ENCODE results near the gene VOPP1. TPM values are rescaled to one million over a fixed set of nuclear protein-coding genes. Genes with fewer than 3 reads are reported as not detected.

The VOPP1 gene
- total RNA-seq, 1 experiment from 2014 or later: 63.9 TPM

DNA sequence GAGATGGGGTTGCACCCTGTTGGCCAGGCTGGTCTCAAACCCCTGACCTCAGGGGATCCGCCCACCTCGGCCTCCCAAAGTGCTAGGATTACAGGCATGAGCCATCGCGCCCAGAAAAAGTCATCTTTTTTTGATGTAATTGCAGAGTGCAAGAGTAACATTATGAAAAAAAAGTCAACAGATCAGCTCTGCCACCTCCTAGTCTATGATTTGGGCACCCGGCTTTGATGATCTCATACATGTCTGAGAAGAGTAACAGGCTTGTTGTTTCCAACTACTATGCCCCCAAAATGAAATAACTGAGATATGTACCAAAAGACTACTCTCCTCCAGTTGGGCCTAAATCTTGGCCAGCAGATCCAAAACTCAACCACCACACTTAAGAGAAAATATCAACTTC, 40.8 kb downstream of the VOPP1 start (continued):
- TF ChIP-seq ZBTB21 (CRISPR knock-in tag; IDR thresholded peaks at IDR 0.05; ENCODE audit: borderline replicate concordance) (no peak), ZNF138 (CRISPR knock-in tag; conservative IDR thresholded peaks at IDR 0.05) (no peak)
- TF ChIP-seq, protein P1, sequence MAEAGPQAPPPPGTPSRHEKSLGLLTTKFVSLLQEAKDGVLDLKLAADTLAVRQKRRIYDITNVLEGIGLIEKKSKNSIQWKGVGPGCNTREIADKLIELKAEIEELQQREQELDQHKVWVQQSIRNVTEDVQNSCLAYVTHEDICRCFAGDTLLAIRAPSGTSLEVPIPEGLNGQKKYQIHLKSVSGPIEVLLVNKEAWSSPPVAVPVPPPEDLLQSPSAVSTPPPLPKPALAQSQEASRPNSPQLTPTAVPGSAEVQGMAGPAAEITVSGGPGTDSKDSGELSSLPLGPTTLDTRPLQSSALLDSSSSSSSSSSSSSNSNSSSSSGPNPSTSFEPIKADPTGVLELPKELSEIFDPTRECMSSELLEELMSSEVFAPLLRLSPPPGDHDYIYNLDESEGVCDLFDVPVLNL (CRISPR knock-in tag; IDR thresholded peaks at IDR 0.05; ENCODE audit: borderline replicate concordance, low read depth): no peak

DNA sequence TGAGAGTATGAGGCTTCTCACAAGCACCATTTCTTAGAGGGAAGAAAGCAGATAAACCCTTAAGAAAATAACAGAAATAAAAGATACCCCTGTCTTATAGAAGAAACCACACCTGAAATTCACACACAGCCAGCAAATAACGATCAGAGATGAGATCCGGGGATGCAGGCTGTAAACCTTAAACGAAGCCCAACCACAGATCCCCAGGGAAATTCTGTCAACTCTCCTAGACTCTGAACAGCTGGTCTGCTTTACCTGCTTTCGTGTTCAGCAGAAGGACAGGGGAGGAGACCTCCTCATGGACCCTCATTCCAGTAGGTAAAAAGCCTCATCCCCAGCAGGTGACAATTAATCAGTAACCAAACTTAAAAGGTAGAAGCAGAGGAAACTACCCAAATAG, 45.0 kb downstream of the VOPP1 start:
- DNase-seq (ENCODE audit: low spot score) (no peak), ATAC-seq (0 out of 2 replicates have a peak, but pooled peaks have one; percentile 18)
- H3K4me1 Mint-ChIP-seq: peaks cover 59% of the 10 kb centered on the region
- ChIA-PET POLR2A (no interaction called here), CTCF (no interaction called here)
- no peak overlapping the region for H3K4me3 Mint-ChIP-seq
- no peaks in the 10 kb centered on the region for H3K27me3 Mint-ChIP-seq (ENCODE audit: low read depth)
- no peaks in the 10 kb centered on the region for H3K9me3 Mint-ChIP-seq
- no peaks in the 10 kb centered on the region for H3K36me3 Mint-ChIP-seq
- H3K27ac Mint-ChIP-seq: no peak overlapping the region
- TF ChIP-seq, protein P2, sequence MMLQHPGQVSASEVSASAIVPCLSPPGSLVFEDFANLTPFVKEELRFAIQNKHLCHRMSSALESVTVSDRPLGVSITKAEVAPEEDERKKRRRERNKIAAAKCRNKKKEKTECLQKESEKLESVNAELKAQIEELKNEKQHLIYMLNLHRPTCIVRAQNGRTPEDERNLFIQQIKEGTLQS (CRISPR knock-in tag; conservative IDR thresholded peaks at IDR 0.05): no peak
- TF ChIP-seq, protein P3, sequence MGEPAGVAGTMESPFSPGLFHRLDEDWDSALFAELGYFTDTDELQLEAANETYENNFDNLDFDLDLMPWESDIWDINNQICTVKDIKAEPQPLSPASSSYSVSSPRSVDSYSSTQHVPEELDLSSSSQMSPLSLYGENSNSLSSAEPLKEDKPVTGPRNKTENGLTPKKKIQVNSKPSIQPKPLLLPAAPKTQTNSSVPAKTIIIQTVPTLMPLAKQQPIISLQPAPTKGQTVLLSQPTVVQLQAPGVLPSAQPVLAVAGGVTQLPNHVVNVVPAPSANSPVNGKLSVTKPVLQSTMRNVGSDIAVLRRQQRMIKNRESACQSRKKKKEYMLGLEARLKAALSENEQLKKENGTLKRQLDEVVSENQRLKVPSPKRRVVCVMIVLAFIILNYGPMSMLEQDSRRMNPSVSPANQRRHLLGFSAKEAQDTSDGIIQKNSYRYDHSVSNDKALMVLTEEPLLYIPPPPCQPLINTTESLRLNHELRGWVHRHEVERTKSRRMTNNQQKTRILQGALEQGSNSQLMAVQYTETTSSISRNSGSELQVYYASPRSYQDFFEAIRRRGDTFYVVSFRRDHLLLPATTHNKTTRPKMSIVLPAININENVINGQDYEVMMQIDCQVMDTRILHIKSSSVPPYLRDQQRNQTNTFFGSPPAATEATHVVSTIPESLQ (CRISPR knock-in tag; IDR thresholded peaks at IDR 0.05): no peak

DNA sequence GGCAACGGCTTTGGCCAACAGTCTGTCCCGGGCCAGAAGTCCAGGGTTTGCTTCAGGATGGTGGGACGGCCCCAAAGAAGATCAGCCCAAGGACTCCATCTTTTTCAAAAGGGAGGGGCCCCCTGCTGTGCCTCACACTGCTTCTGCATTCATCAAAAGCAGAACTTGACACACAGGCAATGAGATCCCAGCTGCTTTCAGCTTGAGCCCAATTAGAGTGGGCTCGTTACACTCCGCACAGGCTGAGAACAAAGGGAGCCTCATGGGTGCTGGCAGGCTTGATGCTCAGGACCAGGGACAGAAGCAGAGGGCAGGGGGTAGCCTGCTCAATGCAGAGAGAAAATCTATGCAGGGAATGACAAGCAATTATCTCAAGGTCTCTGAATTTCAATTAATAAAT, 45.5 kb downstream of the VOPP1 start:
- ChIA-PET POLR2A (no interaction called here), CTCF (interaction anchor here (1.0 kb wide), 1 partner anchor 13 kb away, joined by 3 read pairs; no protein-coding TSS in a partner anchor)
- ATAC-seq (peak; percentile 88), DNase-seq (ENCODE audit: low spot score) (peak; percentile 38)
- H3K4me3 Mint-ChIP-seq: no peak overlapping the region
- TF ChIP-seq, protein P4, sequence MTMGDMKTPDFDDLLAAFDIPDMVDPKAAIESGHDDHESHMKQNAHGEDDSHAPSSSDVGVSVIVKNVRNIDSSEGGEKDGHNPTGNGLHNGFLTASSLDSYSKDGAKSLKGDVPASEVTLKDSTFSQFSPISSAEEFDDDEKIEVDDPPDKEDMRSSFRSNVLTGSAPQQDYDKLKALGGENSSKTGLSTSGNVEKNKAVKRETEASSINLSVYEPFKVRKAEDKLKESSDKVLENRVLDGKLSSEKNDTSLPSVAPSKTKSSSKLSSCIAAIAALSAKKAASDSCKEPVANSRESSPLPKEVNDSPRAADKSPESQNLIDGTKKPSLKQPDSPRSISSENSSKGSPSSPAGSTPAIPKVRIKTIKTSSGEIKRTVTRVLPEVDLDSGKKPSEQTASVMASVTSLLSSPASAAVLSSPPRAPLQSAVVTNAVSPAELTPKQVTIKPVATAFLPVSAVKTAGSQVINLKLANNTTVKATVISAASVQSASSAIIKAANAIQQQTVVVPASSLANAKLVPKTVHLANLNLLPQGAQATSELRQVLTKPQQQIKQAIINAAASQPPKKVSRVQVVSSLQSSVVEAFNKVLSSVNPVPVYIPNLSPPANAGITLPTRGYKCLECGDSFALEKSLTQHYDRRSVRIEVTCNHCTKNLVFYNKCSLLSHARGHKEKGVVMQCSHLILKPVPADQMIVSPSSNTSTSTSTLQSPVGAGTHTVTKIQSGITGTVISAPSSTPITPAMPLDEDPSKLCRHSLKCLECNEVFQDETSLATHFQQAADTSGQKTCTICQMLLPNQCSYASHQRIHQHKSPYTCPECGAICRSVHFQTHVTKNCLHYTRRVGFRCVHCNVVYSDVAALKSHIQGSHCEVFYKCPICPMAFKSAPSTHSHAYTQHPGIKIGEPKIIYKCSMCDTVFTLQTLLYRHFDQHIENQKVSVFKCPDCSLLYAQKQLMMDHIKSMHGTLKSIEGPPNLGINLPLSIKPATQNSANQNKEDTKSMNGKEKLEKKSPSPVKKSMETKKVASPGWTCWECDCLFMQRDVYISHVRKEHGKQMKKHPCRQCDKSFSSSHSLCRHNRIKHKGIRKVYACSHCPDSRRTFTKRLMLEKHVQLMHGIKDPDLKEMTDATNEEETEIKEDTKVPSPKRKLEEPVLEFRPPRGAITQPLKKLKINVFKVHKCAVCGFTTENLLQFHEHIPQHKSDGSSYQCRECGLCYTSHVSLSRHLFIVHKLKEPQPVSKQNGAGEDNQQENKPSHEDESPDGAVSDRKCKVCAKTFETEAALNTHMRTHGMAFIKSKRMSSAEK (CRISPR knock-in tag; IDR thresholded peaks at IDR 0.05; ENCODE audit: borderline replicate concordance): no peak
- 0 out of 2 replicates have a peak, but pooled peaks have one; percentile 13 for TF ChIP-seq ZNF423 (CRISPR knock-in tag; IDR thresholded peaks at IDR 0.05)
- no peak for TF ChIP-seq KAT7 (CRISPR knock-in tag; IDR thresholded peaks at IDR 0.05; ENCODE audit: borderline replicate concordance)
- peaks cover 60% of the 10 kb centered on the region for H3K4me1 Mint-ChIP-seq
- H3K27ac Mint-ChIP-seq: no peak overlapping the region
- no peaks in the 10 kb centered on the region for H3K27me3 Mint-ChIP-seq (ENCODE audit: low read depth)
- H3K9me3 Mint-ChIP-seq: no peaks in the 10 kb centered on the region
- no peaks in the 10 kb centered on the region for H3K36me3 Mint-ChIP-seq

DNA sequence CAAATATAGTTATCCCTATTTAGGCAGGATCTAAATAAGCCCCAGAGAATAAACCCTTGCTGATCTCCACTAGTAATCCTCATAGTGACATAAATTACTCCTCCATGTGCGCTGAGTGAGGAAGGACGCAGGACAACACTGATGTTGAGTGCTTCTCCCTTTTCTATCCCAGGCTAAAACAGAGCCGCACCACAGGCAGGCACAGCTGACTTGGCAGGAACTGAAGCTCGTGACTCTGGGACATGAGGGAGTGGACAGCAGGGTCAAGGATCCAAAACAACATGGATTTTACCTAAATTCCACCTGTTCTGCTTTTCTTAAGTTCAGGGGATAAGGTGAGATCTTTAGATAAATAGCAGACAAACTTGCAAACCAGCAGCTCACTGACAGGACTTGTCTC, 46.0 kb downstream of the VOPP1 start:
- no peaks in the 10 kb centered on the region for H3K9me3 Mint-ChIP-seq
- H3K27me3 Mint-ChIP-seq (ENCODE audit: low read depth): no peaks in the 10 kb centered on the region
- peaks cover 65% of the 10 kb centered on the region for H3K4me1 Mint-ChIP-seq
- no peak overlapping the region for H3K4me3 Mint-ChIP-seq
- DNase-seq (ENCODE audit: low spot score): no peak
- POLR2A ChIA-PET: no interaction called here
- CTCF ChIA-PET: interaction anchor here (1.0 kb wide), 1 partner anchor 13 kb away, joined by 3 read pairs; no protein-coding TSS in a partner anchor
- H3K27ac Mint-ChIP-seq: no peak overlapping the region
- ATAC-seq: no peak
- no peaks in the 10 kb centered on the region for H3K36me3 Mint-ChIP-seq
- TF ChIP-seq NFATC4 (CRISPR knock-in tag; IDR thresholded peaks at IDR 0.05) (no peak), NR1H2 (CRISPR knock-in tag; IDR thresholded peaks at IDR 0.05) (no peak), ETV6 (CRISPR knock-in tag; IDR thresholded peaks at IDR 0.05) (no peak), RORB (CRISPR knock-in tag; IDR thresholded peaks at IDR 0.05) (no peak)
- TF ChIP-seq, protein P5, sequence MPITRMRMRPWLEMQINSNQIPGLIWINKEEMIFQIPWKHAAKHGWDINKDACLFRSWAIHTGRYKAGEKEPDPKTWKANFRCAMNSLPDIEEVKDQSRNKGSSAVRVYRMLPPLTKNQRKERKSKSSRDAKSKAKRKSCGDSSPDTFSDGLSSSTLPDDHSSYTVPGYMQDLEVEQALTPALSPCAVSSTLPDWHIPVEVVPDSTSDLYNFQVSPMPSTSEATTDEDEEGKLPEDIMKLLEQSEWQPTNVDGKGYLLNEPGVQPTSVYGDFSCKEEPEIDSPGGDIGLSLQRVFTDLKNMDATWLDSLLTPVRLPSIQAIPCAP (CRISPR knock-in tag; IDR thresholded peaks at IDR 0.05): no peak
- TF ChIP-seq, protein P6, sequence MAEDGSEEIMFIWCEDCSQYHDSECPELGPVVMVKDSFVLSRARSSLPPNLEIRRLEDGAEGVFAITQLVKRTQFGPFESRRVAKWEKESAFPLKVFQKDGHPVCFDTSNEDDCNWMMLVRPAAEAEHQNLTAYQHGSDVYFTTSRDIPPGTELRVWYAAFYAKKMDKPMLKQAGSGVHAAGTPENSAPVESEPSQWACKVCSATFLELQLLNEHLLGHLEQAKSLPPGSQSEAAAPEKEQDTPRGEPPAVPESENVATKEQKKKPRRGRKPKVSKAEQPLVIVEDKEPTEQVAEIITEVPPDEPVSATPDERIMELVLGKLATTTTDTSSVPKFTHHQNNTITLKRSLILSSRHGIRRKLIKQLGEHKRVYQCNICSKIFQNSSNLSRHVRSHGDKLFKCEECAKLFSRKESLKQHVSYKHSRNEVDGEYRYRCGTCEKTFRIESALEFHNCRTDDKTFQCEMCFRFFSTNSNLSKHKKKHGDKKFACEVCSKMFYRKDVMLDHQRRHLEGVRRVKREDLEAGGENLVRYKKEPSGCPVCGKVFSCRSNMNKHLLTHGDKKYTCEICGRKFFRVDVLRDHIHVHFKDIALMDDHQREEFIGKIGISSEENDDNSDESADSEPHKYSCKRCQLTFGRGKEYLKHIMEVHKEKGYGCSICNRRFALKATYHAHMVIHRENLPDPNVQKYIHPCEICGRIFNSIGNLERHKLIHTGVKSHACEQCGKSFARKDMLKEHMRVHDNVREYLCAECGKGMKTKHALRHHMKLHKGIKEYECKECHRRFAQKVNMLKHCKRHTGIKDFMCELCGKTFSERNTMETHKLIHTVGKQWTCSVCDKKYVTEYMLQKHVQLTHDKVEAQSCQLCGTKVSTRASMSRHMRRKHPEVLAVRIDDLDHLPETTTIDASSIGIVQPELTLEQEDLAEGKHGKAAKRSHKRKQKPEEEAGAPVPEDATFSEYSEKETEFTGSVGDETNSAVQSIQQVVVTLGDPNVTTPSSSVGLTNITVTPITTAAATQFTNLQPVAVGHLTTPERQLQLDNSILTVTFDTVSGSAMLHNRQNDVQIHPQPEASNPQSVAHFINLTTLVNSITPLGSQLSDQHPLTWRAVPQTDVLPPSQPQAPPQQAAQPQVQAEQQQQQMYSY (CRISPR knock-in tag; IDR thresholded peaks at IDR 0.05): no peak
- TF ChIP-seq, protein P7, sequence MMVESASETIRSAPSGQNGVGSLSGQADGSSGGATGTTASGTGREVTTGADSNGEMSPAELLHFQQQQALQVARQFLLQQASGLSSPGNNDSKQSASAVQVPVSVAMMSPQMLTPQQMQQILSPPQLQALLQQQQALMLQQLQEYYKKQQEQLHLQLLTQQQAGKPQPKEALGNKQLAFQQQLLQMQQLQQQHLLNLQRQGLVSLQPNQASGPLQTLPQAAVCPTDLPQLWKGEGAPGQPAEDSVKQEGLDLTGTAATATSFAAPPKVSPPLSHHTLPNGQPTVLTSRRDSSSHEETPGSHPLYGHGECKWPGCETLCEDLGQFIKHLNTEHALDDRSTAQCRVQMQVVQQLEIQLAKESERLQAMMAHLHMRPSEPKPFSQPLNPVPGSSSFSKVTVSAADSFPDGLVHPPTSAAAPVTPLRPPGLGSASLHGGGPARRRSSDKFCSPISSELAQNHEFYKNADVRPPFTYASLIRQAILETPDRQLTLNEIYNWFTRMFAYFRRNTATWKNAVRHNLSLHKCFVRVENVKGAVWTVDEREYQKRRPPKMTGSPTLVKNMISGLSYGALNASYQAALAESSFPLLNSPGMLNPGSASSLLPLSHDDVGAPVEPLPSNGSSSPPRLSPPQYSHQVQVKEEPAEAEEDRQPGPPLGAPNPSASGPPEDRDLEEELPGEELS (CRISPR knock-in tag; IDR thresholded peaks at IDR 0.05): no peak

Measured in WTC11 (cell line).